Left cardiac atrium (tissue), 4 donors: Measurements from ENCODE around the gene NLGN1. TPM values are rescaled to one million over a fixed set of nuclear protein-coding genes. Genes with fewer than 3 reads are reported as not detected.

ENCODE experiments used
- ATAC-seq, 2 donors: fragments of 200-7000 bp; cut with Tn5 transposase; one replicate each; pipeline ENCODE4 v1.9.1; 2020; ENCODE audit warnings: mild to moderate bottlenecking in 2 of 2, moderate library complexity in 2 of 2
- DNase-seq: peaks from one replicate; pipeline ENCODE4 v3.0.0-alpha.2; 2020
- intact Hi-C, 2 donors: fragments of 100-400 bp; cut with DNase I; formaldehyde crosslinking; loops; one replicate each; pipeline versions ENCODE4 v1.14.1 to v1.15.1; 2022 to 2023
- total RNA-seq, 2 donors: library from RNA; stranded (reverse); fragmentation: NEBNext Ultra II Directional; extraction: Animal tissue kit (Norgen Biotek cat#: 25700); gene quantifications; one replicate each; pipeline ENCODE4 v1.2.1, GENCODE V29; 2021
- donor health status: DM: no; HTN: yes; CAD: no.
- donor health status: DM: no; HTN: yes; CAD: no; lungs with severe emphysema.
- donor health status: DM: yes; HTN: yes; CAD: no.
- donor health status: Dilated cardiomyopathy.

Gene NLGN1
- total RNA-seq, 2 donors from 2014 or later, result 2.2 to 2.5 TPM

DNA sequence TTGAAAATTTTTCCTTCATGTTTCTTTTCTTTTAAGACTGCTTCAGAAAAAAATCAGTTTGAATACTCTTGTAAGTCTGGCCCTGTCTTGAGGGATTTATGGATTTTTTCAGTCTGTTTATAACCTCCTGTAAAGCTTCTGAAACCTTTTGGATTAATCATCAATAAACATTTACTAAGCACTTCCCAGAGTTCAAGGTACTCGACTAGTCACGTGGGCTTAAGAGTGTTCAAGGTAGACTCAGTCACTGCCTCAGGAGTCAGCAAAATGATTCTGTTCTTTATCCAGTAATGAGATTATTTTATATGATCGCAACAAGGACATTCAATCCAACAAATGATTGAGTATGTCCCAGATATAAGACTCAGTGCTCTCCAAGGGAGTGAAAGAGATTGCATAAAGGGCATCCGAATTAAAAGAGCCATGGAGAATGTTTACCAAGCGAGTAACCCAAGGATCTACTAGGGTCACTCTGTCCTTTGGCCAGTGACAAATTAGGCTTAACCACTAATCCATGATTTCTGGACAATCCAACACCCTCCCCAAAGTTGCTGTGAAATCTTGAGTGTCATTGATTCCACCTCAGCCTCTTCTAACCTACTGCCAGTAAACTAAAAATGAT lies 735.0 kb downstream of the NLGN1 start:
- DNase-seq, result no peak

DNA sequence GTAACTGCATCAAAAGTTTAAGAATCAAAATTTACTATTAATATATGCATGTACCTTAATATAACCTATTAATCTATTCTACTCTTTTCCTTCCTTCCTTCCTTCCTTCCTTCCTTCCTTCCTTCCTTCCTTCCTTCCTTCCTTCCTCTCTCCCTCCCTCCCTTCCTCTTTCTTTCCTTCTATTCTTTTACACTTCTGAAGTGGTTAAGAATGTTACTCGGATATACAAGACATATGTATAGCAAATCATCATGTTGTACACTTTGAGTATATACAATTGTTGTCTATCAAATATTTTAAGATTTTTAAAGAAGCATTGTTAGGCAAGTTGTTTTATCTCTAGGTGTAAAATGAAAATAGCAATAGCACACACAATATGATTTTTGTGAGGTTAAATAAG lies 748.5 kb downstream of the NLGN1 start:
- ATAC-seq, result no peak
- DNase-seq, result no peak
- intact Hi-C loops, result no loop called here

More for the DNA sequence above, 735.0 kb downstream of the NLGN1 start:
- intact Hi-C loops, result no loop called here
- ATAC-seq, result no peak

DNA sequence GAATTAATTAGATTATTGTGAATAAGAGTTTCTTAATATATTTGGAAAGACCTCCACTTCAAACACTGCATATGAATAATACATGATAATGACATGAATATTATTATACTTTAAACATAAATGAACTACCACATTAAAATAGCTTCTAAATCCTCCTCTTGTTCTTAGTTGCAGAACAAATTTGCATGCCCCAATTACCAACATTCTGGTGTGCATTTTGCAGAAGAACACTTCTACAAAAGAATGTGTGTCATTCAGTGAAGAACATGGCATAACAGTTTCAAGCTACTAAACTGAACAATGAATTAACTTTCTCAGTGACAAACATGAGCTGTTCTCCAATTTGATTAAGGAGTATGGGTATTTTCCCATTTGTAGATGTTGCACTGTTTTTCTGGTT lies 750.3 kb downstream of the NLGN1 start:
- no peak for DNase-seq
- no peak for ATAC-seq
- intact Hi-C loops, result no loop called here

DNA sequence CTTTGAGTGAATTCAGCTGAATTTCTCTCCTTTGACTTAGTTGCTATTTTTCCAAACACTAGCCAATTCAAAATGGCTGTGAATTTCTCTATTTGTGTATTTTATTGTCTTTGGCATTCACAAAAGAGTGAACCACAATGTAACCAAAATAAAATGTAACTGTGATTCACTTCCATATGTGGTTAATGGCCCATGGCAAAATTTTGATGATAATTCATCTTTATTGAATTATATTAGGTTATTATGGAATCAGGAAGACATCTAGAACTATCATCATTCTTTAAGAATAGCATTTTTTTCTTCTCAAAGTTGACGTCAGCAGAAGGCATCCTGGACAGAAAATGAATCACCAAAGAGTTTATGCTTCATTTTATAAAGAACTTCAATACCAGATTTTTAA lies 756.3 kb downstream of the NLGN1 start:
- DNase-seq (no peak), ATAC-seq (no peak)
- intact Hi-C loops, result no loop called here

DNA sequence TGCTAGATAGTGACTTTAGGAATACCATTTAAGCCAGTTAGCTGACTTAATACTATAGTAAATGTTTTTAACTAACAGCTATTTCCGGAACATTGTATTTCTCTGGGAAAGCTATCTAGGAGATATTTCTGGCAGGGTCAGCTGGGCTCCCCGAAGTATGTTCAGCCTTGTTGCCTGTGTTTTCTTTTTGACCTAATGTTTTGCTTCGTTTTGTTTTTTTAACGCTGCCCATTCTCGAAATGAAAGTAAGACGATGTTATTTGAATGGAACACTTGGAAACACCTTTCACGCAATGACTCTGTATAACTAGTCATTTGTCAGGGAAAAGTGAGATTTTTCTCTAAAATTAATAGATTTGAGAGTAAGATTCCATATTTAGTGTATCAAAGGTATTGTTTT lies 758.7 kb downstream of the NLGN1 start:
- ATAC-seq (no peak), DNase-seq (no peak)
- intact Hi-C loops, result no loop called here

DNA sequence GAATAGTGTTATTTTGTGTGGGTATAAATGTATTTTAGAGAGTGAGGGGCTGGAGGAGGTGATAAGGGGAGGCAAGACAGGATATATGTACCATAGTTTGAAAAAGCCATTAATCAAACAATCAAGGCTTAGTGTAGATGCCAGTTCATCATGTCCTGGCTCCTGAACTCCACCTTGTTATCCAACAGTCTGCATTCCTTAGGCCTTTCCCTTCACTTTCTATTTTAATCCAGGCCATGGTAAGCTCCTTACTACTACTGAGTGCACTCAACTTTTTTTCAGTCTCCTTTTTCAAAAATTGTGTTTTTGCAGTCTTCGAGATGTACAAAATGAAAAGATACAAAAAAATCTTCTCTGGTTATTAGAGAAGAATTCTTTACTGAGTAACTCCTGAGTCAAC lies 761.1 kb downstream of the NLGN1 start:
- intact Hi-C loops, result no loop called here
- no peak for DNase-seq
- no peak for ATAC-seq

DNA sequence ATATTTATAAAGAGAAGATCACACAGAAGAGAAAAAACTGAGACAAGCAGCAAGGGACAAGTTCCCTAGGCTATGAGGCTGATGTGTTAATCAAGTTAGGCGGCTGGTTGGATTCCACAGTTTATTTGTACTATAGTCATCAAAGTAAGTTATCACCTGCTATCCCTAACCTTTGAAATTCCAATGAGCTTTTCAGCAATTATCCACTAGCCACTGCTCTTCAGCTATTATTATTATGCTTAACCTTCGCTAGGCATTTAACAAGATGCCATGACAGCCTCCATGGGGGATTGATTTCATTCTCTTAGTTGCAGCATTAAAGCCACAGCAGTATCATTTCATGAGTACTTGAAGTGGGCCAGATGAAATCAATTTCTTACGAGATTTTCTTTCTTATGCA lies 762.1 kb downstream of the NLGN1 start:
- intact Hi-C loops, result no loop called here
- no peak for DNase-seq

DNA sequence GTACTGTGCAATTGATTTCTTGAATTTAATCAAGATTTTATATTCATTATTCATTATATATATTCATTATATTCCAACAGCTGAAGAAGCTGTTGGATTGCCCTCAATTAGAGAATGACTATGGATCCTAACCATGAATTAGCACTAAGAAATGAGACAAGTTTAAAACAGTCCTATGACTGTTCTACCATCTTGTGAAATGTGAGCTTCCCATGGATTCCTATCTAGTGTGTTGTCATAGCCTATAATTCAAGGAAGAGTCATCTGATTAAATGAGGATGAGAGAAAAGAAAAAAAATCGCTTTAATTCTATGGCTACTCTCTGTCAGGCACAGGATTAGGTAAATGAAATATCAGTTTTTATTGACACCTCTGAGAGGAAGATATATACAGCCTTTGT lies 765.0 kb downstream of the NLGN1 start:
- DNase-seq (no peak), ATAC-seq (no peak)
- intact Hi-C loops, result no loop called here

More for the DNA sequence above, 762.1 kb downstream of the NLGN1 start:
- no peak for ATAC-seq

DNA sequence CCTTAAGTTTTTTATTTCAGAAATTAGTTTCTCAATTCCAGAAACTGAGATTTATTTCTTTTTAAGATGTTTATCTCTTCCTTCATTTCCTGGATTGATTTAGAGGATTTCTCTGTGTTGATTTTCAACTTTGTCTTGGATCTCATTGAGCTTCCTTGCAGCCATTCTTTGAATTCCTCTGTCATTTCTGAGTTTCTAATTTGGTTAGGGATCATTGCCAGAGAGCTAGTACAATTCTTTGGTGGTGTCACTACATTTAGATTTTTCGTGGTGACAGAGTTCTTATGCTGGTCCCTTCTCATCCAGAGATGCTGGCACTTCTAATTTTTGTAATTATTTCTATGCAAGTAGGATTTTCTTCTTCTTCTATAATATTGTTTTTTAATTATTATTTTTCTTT lies 770.5 kb downstream of the NLGN1 start:
- ATAC-seq (no peak), DNase-seq (no peak)
- intact Hi-C loops, result no loop called here

DNA sequence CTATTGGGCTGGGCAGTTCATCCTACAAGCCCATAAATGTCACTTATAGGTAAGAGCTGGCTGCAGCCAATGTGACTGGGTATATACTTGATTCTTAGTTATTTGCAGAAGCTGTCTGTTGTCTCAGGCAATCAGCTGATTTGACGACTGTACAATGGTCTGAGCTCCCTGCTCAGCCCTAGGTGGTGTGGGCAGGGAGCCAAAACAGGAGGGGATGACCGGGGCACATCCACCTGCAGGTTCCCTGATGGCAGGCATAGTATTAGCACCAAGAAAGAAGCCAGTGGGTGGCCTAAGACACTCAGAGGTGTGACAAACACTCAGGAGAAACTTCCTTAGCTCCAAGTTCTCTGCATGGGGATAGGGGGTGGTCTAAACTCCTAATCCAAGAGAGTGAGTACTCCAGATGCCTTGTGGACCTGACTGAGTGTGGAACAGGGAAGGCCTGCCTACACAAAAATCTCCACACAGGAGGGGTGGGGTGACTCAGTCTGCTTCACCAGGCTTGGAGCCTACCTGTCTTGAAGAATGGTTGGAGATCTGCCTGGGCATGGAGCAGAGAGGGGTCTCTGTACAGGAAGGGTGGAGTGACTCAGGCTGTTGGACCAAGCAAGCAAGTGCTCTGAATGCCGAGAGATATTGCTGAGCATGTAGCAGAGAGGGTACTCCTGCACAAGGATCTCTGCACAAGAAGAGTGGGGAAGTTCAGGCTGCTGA lies 771.2 kb downstream of the NLGN1 start:
- no peak for DNase-seq
- intact Hi-C loops, result no loop called here
- no peak for ATAC-seq

DNA sequence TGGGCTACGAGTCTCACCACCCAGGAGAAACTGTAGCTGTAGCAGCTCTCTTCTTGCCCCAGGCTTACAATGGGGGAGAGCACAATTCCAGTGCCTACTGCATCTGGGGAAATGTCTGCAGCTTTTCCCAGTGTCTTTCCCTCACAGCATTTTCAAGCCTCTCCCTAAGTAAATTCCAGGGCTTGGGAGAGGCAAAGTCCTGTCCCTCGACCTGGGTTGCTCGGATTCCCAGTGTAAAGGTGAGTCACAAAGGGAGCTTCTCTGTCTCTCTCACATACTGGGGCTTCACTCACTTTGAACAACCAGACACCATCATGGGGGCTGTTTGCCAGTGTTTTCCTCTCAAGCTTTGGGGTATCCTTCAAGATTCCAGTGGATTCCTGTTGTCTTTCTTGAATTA lies 772.2 kb downstream of the NLGN1 start:
- ATAC-seq, result no peak
- no peak for DNase-seq
- intact Hi-C loops, result no loop called here

DNA sequence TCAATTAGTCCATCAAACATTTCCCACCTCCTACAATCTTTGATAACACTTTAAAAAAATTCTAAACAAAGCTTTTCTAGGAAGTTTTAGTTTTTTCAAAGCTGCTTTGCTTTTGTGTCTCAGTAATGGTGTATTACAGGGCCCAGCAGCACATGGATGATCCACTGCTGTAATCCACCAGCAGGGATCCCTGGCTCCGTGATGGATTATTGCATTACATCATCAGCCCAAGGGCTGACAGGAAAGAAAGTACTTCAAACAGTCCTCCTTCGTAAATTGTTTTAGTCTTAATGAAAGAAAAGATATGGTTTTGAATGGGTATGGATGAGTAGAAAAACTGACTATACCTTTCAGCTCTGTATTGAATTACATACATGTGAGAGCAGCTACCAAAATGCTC lies 772.7 kb downstream of the NLGN1 start:
- intact Hi-C loops, result no loop called here
- no peak for ATAC-seq

DNA sequence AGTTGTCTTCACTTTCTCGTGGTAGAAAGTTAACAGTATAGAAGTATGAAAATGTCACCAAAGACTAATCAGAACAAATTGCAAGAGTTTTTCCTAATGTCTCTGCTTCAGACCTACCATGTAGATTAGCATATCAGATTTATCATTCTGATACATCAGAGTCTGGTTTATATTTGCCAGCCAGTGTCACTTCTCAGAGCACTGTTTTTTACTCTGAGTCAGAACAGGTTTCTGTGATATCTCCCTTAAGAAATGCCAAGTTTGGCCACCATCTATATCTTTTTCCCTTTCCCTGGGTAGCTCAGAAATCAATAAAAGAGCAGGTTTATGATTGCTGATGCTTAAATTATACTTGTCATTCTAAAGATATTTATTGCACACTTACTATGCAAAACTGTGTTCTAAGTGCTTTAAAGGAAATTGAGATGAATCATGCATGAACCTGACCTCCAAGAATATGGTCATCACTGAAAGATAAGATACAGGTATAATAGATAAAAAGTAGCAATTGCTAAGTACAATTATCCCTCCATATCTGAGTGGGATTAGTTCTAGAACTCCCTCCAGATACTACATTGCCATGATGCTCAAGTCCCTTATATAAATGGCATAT lies 788.9 kb downstream of the NLGN1 start:
- DNase-seq, result no peak
- intact Hi-C loops, result no loop called here
- ATAC-seq, result no peak

More for the DNA sequence above, 772.7 kb downstream of the NLGN1 start:
- no peak for DNase-seq

DNA sequence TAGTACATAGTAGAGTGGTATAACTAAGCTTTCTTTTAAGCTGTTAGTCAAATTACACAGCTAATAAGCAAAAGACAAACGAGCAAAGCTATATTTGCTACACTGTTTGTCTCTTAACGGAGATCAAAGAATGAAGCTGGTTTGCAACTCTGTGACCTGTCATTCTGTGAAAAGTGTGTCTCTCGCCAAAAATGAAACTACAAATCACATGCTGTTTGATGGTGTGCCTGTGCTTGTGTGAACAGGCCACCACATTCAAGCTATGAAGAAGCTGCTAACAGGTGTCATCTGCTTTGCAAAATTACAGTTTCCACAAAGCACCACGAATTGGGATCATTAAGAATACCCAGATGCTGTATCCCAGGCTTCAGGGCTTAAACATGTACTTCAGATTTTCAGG lies 793.8 kb downstream of the NLGN1 start:
- ATAC-seq, result peak in 1 of 2 donors; percentile 41
- intact Hi-C loops, result no loop called here
- no peak for DNase-seq

DNA sequence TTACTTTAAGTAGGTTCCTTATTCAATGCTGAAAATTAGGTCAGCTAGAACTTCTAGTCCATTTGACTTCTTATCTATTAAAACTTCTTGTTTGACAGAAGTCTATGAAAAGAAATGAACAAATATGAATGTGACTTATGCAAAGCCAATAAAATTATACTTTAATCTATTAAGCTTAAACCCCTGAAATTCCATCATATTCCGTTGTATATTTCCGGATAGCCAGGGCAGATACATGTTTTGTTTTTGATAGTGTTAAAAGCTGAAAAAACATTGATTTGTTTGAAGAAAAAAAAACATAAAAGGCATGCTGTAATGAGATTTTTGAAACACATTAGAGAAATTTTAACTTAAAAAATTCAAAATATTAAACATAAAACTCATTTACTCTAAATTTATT lies 794.4 kb downstream of the NLGN1 start:
- intact Hi-C loops, result no loop called here

DNA sequence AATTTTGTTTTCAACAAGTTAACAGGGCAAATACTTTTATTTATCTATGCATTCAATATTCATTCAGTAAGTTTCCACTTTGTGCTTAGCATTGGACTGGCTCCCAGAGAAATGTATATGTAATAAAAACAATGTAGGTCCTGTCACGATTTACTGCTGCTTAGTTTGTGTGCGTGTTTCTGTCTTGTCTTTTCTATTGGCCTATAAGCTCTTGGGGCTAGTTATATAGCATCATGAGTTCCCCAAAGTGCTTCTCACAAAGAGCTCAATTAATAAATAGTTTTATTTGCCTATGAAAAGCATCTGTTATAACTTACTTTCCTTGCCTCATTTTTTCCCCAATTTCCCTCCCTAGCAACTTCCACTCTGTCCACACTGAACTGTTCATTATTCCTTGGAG lies 794.9 kb downstream of the NLGN1 start:
- DNase-seq (no peak), ATAC-seq (no peak)
- intact Hi-C loops, result no loop called here

More for the DNA sequence above, 794.4 kb downstream of the NLGN1 start:
- ATAC-seq, result no peak
- DNase-seq, result no peak

DNA sequence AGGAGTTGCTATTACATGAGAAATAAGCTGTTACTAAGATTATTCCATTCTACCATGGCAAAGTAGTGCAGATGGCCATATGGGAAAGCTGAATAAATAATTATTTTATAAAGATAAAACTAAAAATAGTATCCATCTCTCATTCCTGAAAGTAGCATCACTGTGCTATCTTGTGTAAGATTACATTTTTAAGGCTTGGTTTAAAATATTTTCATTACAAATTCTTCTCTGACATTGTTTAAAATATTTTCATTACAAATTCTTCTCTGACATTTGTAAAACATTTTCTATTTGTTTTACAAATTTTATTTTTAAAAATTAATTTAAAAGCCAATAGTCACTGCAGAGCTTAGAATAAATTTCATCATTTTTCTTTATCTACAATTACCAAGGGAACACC lies 796.1 kb downstream of the NLGN1 start:
- intact Hi-C loops, result no loop called here
- no peak for DNase-seq

DNA sequence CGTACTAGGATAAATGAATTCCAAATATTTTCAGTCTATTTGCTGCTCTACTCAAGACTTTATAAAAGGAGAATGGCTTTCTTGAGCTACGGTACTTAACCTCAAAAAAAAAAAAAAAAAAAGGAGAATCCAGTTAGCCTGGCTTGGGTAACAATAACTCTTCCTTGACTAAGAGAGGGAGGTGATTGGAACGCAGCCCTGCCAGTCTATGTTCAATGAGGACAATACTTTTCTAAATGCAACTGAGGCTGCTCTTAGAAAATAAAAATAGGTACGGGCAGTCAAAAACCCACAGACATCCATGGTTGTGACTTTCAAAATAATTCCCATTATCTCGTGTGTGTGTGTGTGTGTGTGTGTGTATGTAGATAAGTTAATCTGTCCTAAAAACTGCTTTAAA lies 799.9 kb downstream of the NLGN1 start:
- intact Hi-C loops, result no loop called here
- no peak for DNase-seq
- ATAC-seq, result no peak

More for the DNA sequence above, 796.1 kb downstream of the NLGN1 start:
- ATAC-seq, result no peak

DNA sequence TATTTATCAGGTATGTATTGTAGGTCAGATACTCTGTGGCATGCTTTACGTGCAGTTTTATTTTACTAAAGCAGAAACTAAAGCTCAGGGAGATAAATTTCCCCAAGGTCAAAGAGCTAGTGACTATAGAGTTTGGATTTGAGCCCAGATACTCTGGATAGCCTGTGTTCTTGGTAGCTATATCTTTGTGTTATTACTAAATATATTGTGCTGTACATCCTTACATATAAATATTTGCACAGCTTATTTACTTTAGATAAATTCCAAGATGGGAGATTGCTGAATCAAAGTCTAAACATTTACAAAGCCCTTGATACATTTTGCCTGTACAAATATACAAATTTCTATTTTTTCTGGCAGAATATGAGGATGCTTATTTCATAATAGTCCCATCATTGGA lies 800.7 kb downstream of the NLGN1 start:
- DNase-seq (no peak), ATAC-seq (no peak)
- intact Hi-C loops, result no loop called here

DNA sequence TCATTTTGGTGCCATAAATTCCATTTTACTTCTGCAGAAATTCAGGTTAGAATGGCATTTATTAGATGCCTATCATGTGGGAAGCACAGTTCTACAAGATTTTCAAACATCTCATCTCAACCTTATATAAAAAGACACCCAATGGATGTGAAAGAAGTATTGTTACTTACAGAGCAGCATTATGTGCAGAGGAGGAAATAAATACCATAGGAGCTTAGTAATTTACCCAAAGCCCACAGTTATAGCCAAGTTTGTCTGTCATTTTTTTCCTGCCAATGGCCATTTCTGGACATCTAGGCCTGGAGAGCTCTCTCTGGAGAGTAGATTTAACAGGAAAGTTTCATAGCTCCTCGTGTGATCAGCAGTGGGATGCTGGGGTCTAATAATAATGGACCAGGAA lies 802.2 kb downstream of the NLGN1 start:
- no peak for ATAC-seq
- no peak for DNase-seq
- intact Hi-C loops, result no loop called here

DNA sequence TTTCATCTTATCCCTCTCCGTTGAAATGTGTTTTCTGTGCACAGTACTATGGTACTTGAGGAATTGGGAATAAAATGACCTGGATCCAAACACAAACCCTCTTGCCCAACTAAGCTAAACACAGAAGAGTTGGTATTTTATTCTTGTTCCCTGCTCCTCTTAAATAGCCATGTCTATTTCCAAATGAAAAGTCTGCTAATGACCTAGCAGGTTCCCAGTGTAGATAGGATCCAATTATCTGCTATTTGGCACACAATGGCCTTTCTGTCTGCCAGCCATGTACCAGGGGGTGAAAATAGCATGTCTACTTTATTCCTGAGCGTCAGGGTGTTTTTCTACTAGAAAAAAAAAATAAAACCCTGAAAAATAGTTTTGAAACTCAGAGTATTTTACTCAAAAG lies 804.6 kb downstream of the NLGN1 start:
- intact Hi-C loops, result no loop called here
- DNase-seq (no peak), ATAC-seq (peak; percentile 66 to 70)
